Measurements from ENCODE around the gene ACTL10. TPM values are rescaled to one million over a fixed set of nuclear protein-coding genes. Genes with fewer than 3 reads are reported as not detected.

The ACTL10 gene
- total RNA-seq, 1 donor from 2014 or later: 26.3 TPM

- H3K27me3 ChIP-seq: no peaks in the 10 kb centered on the region
- intact Hi-C loops (cut with DNase I): no loop called here
Measured at GRCh38 chr20:33684533-33685327, 18.0 kb downstream of the ACTL10 start.

GRCh38 chr20:33685328-33686099, 18.8 kb downstream of the ACTL10 start:
- H3K9me3 ChIP-seq: no peaks in the 10 kb centered on the region
- no peaks in the 10 kb centered on the region for H3K36me3 ChIP-seq
- no peak overlapping the region for H3K27ac ChIP-seq
- no peak for DNase-seq (ENCODE audit: low spot score in 2 of 2)
- peaks cover 10 to 12% of the 10 kb centered on the region in 2 donors for H3K4me1 ChIP-seq
- H3K27me3 ChIP-seq: no peaks in the 10 kb centered on the region
- TF ChIP-seq, protein P1, sequence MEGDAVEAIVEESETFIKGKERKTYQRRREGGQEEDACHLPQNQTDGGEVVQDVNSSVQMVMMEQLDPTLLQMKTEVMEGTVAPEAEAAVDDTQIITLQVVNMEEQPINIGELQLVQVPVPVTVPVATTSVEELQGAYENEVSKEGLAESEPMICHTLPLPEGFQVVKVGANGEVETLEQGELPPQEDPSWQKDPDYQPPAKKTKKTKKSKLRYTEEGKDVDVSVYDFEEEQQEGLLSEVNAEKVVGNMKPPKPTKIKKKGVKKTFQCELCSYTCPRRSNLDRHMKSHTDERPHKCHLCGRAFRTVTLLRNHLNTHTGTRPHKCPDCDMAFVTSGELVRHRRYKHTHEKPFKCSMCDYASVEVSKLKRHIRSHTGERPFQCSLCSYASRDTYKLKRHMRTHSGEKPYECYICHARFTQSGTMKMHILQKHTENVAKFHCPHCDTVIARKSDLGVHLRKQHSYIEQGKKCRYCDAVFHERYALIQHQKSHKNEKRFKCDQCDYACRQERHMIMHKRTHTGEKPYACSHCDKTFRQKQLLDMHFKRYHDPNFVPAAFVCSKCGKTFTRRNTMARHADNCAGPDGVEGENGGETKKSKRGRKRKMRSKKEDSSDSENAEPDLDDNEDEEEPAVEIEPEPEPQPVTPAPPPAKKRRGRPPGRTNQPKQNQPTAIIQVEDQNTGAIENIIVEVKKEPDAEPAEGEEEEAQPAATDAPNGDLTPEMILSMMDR (IDR thresholded peaks at IDR 0.05): no peak
- peak overlapping the region; percentile 43 to 62 for H3K4me3 ChIP-seq
- intact Hi-C loops (cut with DNase I): no loop called here

More at GRCh38 chr20:33684533-33685327, 18.0 kb downstream of the ACTL10 start:
- Histone ChIP-seq H3K4me1 (peaks cover 17 to 19% of the 10 kb centered on the region in 2 donors), H3K36me3 (no peaks in the 10 kb centered on the region), H3K27ac (no peak overlapping the region), H3K9me3 (no peaks in the 10 kb centered on the region), H3K4me3 (peak overlapping the region in 1 of 2 donors; percentile 62)
- TF ChIP-seq, protein P1 (IDR thresholded peaks at IDR 0.05): no peak
- no peak for DNase-seq (ENCODE audit: low spot score in 2 of 2)

GRCh38 chr20:33686100-33686983, 19.6 kb downstream of the ACTL10 start, which contains the start of gene E2F1:
Gene E2F1 (minus strand): TSS chr20:33686385. CDS start chr20:33686264, 121 bp downstream.
- Histone ChIP-seq H3K4me3 (peak within 1 kb of the TSS; percentile 43 to 62), H3K4me1 (peaks cover 4 to 6% of the 10 kb centered on the region in 2 donors), H3K27ac (peak within 1 kb of the TSS; percentile 46 to 58), H3K36me3 (no peaks in the 10 kb centered on the region), H3K9me3 (no peaks in the 10 kb centered on the region), H3K27me3 (no peaks in the 10 kb centered on the region)
- DNase-seq (ENCODE audit: low spot score in 2 of 2): peak; percentile 79 to 97
- TF ChIP-seq, protein P1 (IDR thresholded peaks at IDR 0.05): peak; percentile 11 to 49 (median 25)
- intact Hi-C loops (cut with DNase I): no loop called here

GRCh38 chr20:33686984-33687366, 20.2 kb downstream of the ACTL10 start:
- intact Hi-C loops (cut with DNase I): no loop called here
- Histone ChIP-seq H3K4me1 (peaks cover 3 to 4% of the 10 kb centered on the region in 2 donors), H3K36me3 (no peaks in the 10 kb centered on the region), H3K27ac (peak overlapping the region; percentile 46 to 58), H3K9me3 (no peaks in the 10 kb centered on the region), H3K27me3 (no peaks in the 10 kb centered on the region), H3K4me3 (peak overlapping the region in 1 of 2 donors; percentile 43)
- TF ChIP-seq, protein P1 (IDR thresholded peaks at IDR 0.05): no peak
- no peak for DNase-seq (ENCODE audit: low spot score in 2 of 2)

- intact Hi-C loops (cut with DNase I): no loop called here
- TF ChIP-seq, protein P1 (IDR thresholded peaks at IDR 0.05): no peak
- H3K4me1 ChIP-seq: peaks cover 3 to 4% of the 10 kb centered on the region in 2 donors
- DNase-seq (ENCODE audit: low spot score in 2 of 2): no peak
- no peaks in the 10 kb centered on the region for H3K27me3 ChIP-seq
- no peaks in the 10 kb centered on the region for H3K36me3 ChIP-seq
- no peak overlapping the region for H3K4me3 ChIP-seq
- H3K9me3 ChIP-seq: no peaks in the 10 kb centered on the region
- H3K27ac ChIP-seq: peak overlapping the region; percentile 9 to 58
Measured at GRCh38 chr20:33687370-33687915, 20.7 kb downstream of the ACTL10 start.

All from ascending aorta (tissue), 2 donors.